GF-D8 (cell line): ENCODE results near the gene PDZRN3.

ENCODE experiments used
- DNase-seq: peaks from one replicate; lab custom pipeline; 2025; lab: John Stamatoyannopoulos, UW

The PDZRN3 gene

GRCh38 chr3:73451301-73451944 is 173.3 kb downstream of the PDZRN3 start:
- DNase-seq, result no peak

GRCh38 chr3:73449774-73450173 is 175.0 kb downstream of the PDZRN3 start:
- no peak for DNase-seq

GRCh38 chr3:73448761-73449301 is 175.9 kb downstream of the PDZRN3 start:
- DNase-seq, result no peak

- no peak for DNase-seq
Measured at GRCh38 chr3:73448041-73448440, 176.7 kb downstream of the PDZRN3 start.

DNA sequence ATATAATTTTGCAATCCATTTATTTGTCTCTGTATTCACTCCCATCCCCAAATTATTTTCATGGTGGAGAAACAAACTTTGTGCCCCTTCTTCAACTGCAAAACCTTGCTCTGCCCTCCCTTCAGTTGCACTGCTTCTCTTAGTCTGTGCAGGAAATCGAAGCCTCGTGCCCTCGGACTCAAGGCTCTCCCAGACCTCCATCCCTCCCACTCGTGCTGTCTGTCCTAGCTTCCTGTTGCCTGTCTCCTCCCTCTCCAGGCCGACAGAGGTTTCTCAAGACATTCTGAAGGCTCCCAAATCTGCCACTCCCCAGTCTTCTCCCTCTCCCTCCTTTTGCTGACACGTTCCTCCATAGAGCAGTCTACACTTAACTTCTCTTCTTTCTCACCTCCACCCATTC is 177.6 kb downstream of the PDZRN3 start:
- DNase-seq, result no peak

- DNase-seq, result no peak
Measured at GRCh38 chr3:73446467-73447110, 178.2 kb downstream of the PDZRN3 start.

- no peak for DNase-seq
Measured at GRCh38 chr3:73442886-73443285, 181.9 kb downstream of the PDZRN3 start.

GRCh38 chr3:73442152-73442551 is 182.6 kb downstream of the PDZRN3 start:
- DNase-seq, result no peak

DNA sequence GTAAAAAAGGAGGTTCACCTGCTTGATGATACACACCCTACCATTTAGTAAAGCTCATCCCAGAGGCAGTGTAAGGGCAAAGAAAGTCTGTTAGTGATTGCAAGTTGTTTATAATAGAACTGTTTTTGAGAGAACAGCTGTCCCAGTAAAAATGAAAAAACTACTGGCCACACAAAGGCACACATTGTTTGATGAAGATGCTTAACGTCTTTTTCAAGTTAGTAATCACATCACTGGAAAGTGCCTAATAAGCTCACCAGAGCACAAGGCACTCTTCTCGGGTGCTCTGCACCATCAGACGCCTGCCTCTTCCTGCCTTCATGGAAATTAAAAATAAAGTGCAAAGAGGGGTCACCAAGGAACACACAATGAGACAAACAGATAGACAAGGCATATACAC is 186.9 kb downstream of the PDZRN3 start:
- no peak for DNase-seq

DNA sequence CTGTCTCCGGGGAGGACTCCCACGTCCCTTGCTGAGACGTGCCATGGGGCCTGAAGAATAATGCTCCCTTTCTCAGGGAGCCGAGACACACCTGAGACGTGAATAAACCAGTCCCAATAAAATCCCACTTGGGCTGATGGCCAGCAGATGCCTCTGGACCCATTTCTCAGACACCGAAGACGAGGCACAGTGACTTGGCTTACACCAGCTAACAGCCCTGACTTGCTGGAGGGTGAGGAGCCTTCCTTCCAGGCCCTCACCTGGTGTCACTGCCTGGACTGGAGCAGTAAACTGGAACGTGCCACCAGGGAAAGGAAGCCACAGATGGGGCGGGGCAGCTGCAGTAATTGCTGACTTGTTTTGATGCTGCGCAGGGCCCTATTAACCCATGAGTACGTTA is 189.7 kb downstream of the PDZRN3 start:
- DNase-seq, result no peak

DNA sequence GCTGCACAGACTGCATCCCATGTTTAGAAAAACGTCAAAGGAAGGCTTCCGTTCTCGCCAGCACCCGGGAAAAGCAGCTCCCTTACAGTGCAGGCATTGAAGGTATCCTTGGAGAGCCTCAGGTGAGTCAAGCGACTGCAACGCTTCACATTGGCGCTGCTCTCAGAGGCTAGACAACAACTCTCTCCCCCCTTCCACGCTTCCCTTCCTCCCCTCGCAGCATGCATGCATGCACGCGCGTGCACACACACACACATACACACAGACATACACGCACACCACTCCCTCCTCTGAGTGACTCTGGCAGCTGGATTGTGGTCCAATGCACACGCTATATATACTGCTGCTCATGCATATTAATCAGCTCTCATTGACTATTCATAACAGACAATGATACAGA is 191.1 kb downstream of the PDZRN3 start:
- DNase-seq, result no peak

- DNase-seq, result no peak
Measured at GRCh38 chr3:73433079-73433478, 191.7 kb downstream of the PDZRN3 start.

DNA sequence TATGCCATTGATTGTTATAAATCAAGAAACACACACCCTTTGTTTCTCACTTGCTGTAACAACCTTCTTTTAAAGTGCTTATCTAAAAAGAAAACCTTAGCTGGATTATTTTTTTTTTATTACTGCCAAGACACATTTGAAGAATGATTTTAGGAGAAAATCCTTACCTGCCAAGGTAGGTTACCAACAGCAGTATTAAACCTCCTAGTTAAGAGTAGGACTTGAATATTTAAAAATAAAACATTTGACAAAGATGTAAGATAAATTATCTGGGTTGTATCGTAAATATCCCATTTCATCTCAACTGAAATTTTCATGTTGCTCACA is 192.1 kb downstream of the PDZRN3 start:
- no peak for DNase-seq

GRCh38 chr3:73432023-73432705 is 192.6 kb downstream of the PDZRN3 start:
- no peak for DNase-seq

- DNase-seq, result no peak
Measured at GRCh38 chr3:73431183-73431900, 193.4 kb downstream of the PDZRN3 start.

GRCh38 chr3:73427048-73427706 is 197.6 kb downstream of the PDZRN3 start:
- DNase-seq, result no peak

- DNase-seq, result no peak
Measured at GRCh38 chr3:73426606-73427005, 198.1 kb downstream of the PDZRN3 start.

DNA sequence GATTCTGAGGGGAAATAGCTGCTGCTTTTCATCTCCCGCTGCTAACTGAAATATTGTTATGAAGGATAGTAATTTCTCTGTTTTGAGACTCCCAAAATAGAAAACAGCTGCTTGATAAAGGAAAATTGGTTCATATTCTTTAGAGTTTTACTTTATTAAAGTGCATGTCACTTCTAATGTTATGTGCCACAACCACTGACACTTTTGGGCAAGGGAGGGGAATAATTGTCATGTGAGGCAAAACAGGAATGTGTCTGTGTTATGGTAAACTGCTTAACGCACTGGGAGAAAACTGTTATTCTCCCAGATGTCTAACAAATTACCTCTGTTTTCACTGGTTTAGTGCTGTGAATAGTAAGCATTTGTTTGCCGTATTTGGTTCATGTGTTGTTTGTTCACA is 201.6 kb downstream of the PDZRN3 start:
- no peak for DNase-seq

- DNase-seq, result no peak
Measured at GRCh38 chr3:73422571-73422970, 202.2 kb downstream of the PDZRN3 start.

DNA sequence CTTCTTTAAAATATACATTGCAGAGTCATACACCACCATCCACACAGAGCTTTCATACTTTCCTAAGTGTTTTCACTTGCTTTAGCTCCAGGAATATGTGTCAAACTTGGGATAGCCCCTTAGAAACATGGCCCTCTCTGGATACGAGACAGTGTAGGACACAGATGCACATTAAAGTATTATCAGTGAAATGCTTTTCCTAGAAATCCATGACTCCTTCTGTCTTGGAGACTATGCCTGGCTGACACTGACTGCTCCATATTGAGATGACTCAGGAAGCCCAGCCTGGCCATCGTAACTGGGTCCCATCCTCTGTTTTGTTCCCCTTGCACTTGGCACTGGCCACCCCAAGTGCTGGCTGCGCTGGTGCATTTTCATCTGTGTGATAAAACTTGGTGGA is 204.8 kb downstream of the PDZRN3 start:
- no peak for DNase-seq

- DNase-seq, result no peak
Measured at GRCh38 chr3:73419179-73419803, 205.4 kb downstream of the PDZRN3 start.

- no peak for DNase-seq
Measured at GRCh38 chr3:73418681-73419080, 206.1 kb downstream of the PDZRN3 start.
